Common myeloid progenitor, CD34-positive (primary cell): ENCODE measurements around the gene PSD4. TPM values are rescaled to one million over a fixed set of nuclear protein-coding genes. Genes with fewer than 3 reads are reported as not detected.

Experiments
- CTCF ChIA-PET: fragments of 350-600 bp; sonication (Branson Sonifier 250); formaldehyde crosslinking; loops from one replicate; lab custom pipeline; 2021; ENCODE audit warnings: antibody characterized with exemption; lab: Charles Lee
- POLR2A ChIA-PET: fragments of 350-600 bp; sonication (Branson Sonifier 250); formaldehyde crosslinking; loops from one replicate; lab custom pipeline; 2021; ENCODE audit warnings: antibody characterized with exemption; lab: Charles Lee
- DNase-seq, 3 donors: peaks; one replicate each; pipeline versions ENCODE4 v3.0.0 to v3.0.0-alpha.2; 2013
- H3K27ac ChIP-seq, 2 experiments: 1 replicate in 1 of 2; 2 replicates in 1 of 2; pipeline ENCODE4 v1.7.0; 2013; ENCODE audit warnings: inconsistent platforms in 2 of 2, low read length in 2 of 2, mild to moderate bottlenecking in 2 of 2, low read depth in 1 of 2, moderate library complexity in 1 of 2; ENCODE audit not compliant: severe bottlenecking in 2 of 2, insufficient read depth in 1 of 2, poor library complexity in 1 of 2
- H3K27me3 ChIP-seq, 5 experiments: replicated peaks in 2 of 5; 1 replicate in 3 of 5; 2 replicates in 2 of 5; pipeline versions ENCODE4 v1.6.1 to v1.7.0; 2013; ENCODE audit warnings: low read length in 4 of 5, mild to moderate bottlenecking in 2 of 5, moderate library complexity in 2 of 5, inconsistent platforms in 1 of 5; ENCODE audit not compliant: insufficient read depth in 5 of 5, control insufficient read depth in 4 of 5
- H3K36me3 ChIP-seq, 4 experiments: 1 replicate in 2 of 4; 2 replicates in 2 of 4; pipeline versions ENCODE4 v1.6.1 to v1.7.0; 2013; ENCODE audit warnings: low read length in 3 of 4, control low read depth in 1 of 4, mild to moderate bottlenecking in 1 of 4; ENCODE audit not compliant: control insufficient read depth in 4 of 4, insufficient read depth in 4 of 4
- H3K4me1 ChIP-seq, 4 experiments: 1 replicate in 3 of 4; 2 replicates in 1 of 4; pipeline versions ENCODE4 v1.6.1 to v1.7.1; 2013; ENCODE audit warnings: low read length in 3 of 4, mild to moderate bottlenecking in 3 of 4, control low read depth in 1 of 4, inconsistent platforms in 1 of 4, moderate library complexity in 1 of 4; ENCODE audit not compliant: control insufficient read depth in 4 of 4, insufficient read depth in 4 of 4; ENCODE audit errors: control extremely low read depth in 1 of 4
- H3K4me3 ChIP-seq, 7 experiments: 1 replicate in 4 of 7; 2 replicates in 3 of 7; pipeline versions ENCODE4 v1.5.1 to v1.7.0; 2013; ENCODE audit warnings: mild to moderate bottlenecking in 7 of 7, low read length in 6 of 7, moderate library complexity in 6 of 7, inconsistent platforms in 2 of 7, low read depth in 2 of 7, control low read depth in 1 of 7; ENCODE audit not compliant: insufficient read depth in 4 of 7, control insufficient read depth in 1 of 7; ENCODE audit errors: extremely low read depth in 1 of 7
- H3K9me3 ChIP-seq, 5 experiments: 1 replicate in 4 of 5; 2 replicates in 1 of 5; pipeline versions ENCODE4 v1.6.1 to v1.7.1; 2013; ENCODE audit warnings: low read length in 4 of 5, mild to moderate bottlenecking in 2 of 5, inconsistent platforms in 1 of 5, low read depth in 1 of 5, moderate library complexity in 1 of 5; ENCODE audit not compliant: control insufficient read depth in 4 of 5, insufficient read depth in 2 of 5; ENCODE audit errors: control extremely low read depth in 1 of 5
- WGBS: methylation state at CpG from one replicate; pipeline ENCODE4 v1.1.5; 2013; ENCODE audit not compliant: insufficient coverage; 5-methylcytosine and 5-hydroxymethylcytosine counted together
- polyA plus RNA-seq: library from polyadenylated mRNA; unstranded; fragments of 120-200 nt; gene quantifications from one replicate; pipeline ENCODE4 v1.2.1, GENCODE V29; 2013

The PSD4 gene
- polyA plus RNA-seq, result 32.5 TPM

GRCh38 chr2:113173542-113174375, at the start of gene PSD4:
Gene PSD4 (plus strand): TSS chr2:113173971. CDS start chr2:113182457, 8,486 bp downstream.
- DNase-seq, result peak; percentile 87 to 95 (median 93)
- H3K9me3 ChIP-seq, result no peaks in the 10 kb centered on the region
- H3K4me3 ChIP-seq, result peak within 1 kb of the TSS; percentile 42 to 83 (median 75)
- CTCF ChIA-PET, result interaction anchor here (0.7 to 8.2 kb wide), 14 partner anchors 9 to 216 kb away, joined by 3 to 93 read pairs (median 5); no protein-coding TSS in a partner anchor
- H3K27ac ChIP-seq, result peak within 1 kb of the TSS; percentile 59 to 80
- H3K36me3 ChIP-seq, result peaks cover 0 to 17% (median 4%) of the 10 kb centered on the region in 4 experiments
- 3% methylated on average over 6 of the region's 14 CpGs for WGBS
- POLR2A ChIA-PET, result interaction anchor here (0.9 to 1.2 kb wide), 2 partner anchors 15 to 17 kb away, joined by 3 read pairs; no protein-coding TSS in a partner anchor
- H3K27me3 ChIP-seq, result no peaks in the 10 kb centered on the region
- H3K4me1 ChIP-seq, result peaks cover 11 to 55% (median 48%) of the 10 kb centered on the region in 4 experiments

- 23% methylated on average over 7 of the region's 12 CpGs for WGBS
Observed at GRCh38 chr2:113124181-113124961, 49.4 kb upstream of the PSD4 start.

GRCh38 chr2:113124984-113125855, 48.6 kb upstream of the PSD4 start:
- H3K36me3 ChIP-seq, result no peaks in the 10 kb centered on the region
- WGBS, result 80% methylated on average over 2 of the region's 6 CpGs
- H3K27ac ChIP-seq, result no peak overlapping the region
- no peaks in the 10 kb centered on the region for H3K27me3 ChIP-seq
- peak overlapping the region in 3 of 7 experiments; percentile 25 to 61 (median 48) for H3K4me3 ChIP-seq
- ChIA-PET CTCF (interaction anchor here (0.9 to 9.7 kb wide), 6 partner anchors 8 to 76 kb away, joined by 3 to 68 read pairs (median 4); no protein-coding TSS in a partner anchor), POLR2A (no interaction called here)
- no peaks in the 10 kb centered on the region for H3K9me3 ChIP-seq
- H3K4me1 ChIP-seq, result peaks cover 2 to 39% (median 20%) of the 10 kb centered on the region in 4 experiments
- no peak for DNase-seq

More at GRCh38 chr2:113124181-113124961, 49.4 kb upstream of the PSD4 start:
- no peak overlapping the region for H3K27ac ChIP-seq
- DNase-seq, result peak; percentile 86 to 98 (median 95)
- CTCF ChIA-PET, result interaction anchor here (0.9 to 9.7 kb wide), 5 partner anchors 9 to 77 kb away, joined by 3 to 68 read pairs (median 5); no protein-coding TSS in a partner anchor
- H3K4me3 ChIP-seq, result peak overlapping the region in 4 of 7 experiments; percentile 25 to 61 (median 46)
- no peaks in the 10 kb centered on the region for H3K36me3 ChIP-seq
- H3K9me3 ChIP-seq, result no peaks in the 10 kb centered on the region
- H3K4me1 ChIP-seq, result peaks cover 2 to 44% (median 20%) of the 10 kb centered on the region in 4 experiments
- no peaks in the 10 kb centered on the region for H3K27me3 ChIP-seq
- POLR2A ChIA-PET, result no interaction called here

GRCh38 chr2:113126845-113127645, 46.7 kb upstream of the PSD4 start, which contains the start of gene IL1RN:
Gene IL1RN (plus strand): TSS chr2:113127598. CDS start chr2:113127625, 27 bp downstream.
- Histone ChIP-seq H3K4me1 (peaks cover 2 to 39% (median 20%) of the 10 kb centered on the region in 4 experiments), H3K27ac (no peak within 1 kb of the TSS), H3K36me3 (no peaks in the 10 kb centered on the region), H3K9me3 (no peaks in the 10 kb centered on the region), H3K27me3 (no peaks in the 10 kb centered on the region), H3K4me3 (peak within 1 kb of the TSS in 1 of 7 experiments; percentile 61)
- 86% methylated on average over 14 of the region's 16 CpGs for WGBS
- ChIA-PET CTCF (interaction anchor here (1.3 to 9.7 kb wide), 2 partner anchors 10 to 12 kb away, joined by 3 to 68 read pairs; no protein-coding TSS in a partner anchor), POLR2A (no interaction called here)
- peak in 2 of 3 donors; percentile 40 to 50 for DNase-seq

GRCh38 chr2:113127646-113128570, 45.9 kb upstream of the PSD4 start:
- ChIA-PET CTCF (interaction anchor here (0.9 to 9.7 kb wide), 4 partner anchors 10 to 72 kb away, joined by 3 to 68 read pairs (median 8); no protein-coding TSS in a partner anchor), POLR2A (no interaction called here)
- H3K4me1 ChIP-seq, result peaks cover 2 to 39% (median 20%) of the 10 kb centered on the region in 4 experiments
- 92% methylated on average over 14 of the region's 15 CpGs for WGBS
- no peaks in the 10 kb centered on the region for H3K27me3 ChIP-seq
- H3K9me3 ChIP-seq, result no peaks in the 10 kb centered on the region
- DNase-seq, result no peak
- no peak overlapping the region for H3K27ac ChIP-seq
- H3K4me3 ChIP-seq, result peak overlapping the region in 1 of 7 experiments; percentile 61
- H3K36me3 ChIP-seq, result no peaks in the 10 kb centered on the region
